Loucy (cell line): ENCODE measurements around the gene RANBP9.

Experiments
- H2AFZ ChIP-seq: fragments of 200-600 bp; sonication (generic); 2 replicates; pipeline ENCODE4 v1.6.0; 2016; ENCODE audit warnings: antibody characterized with exemption, mild to moderate bottlenecking, low read length, moderate library complexity
- H3F3A ChIP-seq: fragments of 200-600 bp; 2 replicates; pipeline ENCODE4 v1.6.0; 2016; ENCODE audit warnings: antibody characterized with exemption, low read depth, mild to moderate bottlenecking
- H3K27me3 ChIP-seq: fragments of 200-600 bp; sonication (generic); 2 replicates; pipeline ENCODE4 v1.6.1; 2014; ENCODE audit warnings: low read length, mild to moderate bottlenecking; ENCODE audit not compliant: insufficient read depth, poor library complexity, severe bottlenecking
- H3K36me3 ChIP-seq: fragments of 200-600 bp; sonication (generic); 2 replicates; pipeline ENCODE4 v1.6.1; 2016; ENCODE audit warnings: low read length; ENCODE audit not compliant: insufficient read depth
- H3K4me1 ChIP-seq: fragments of 200-600 bp; sonication (generic); 2 replicates; pipeline ENCODE4 v1.5.1; 2014; ENCODE audit warnings: low read length, mild to moderate bottlenecking; ENCODE audit not compliant: insufficient read depth, poor library complexity, severe bottlenecking
- H3K4me2 ChIP-seq: fragments of 200-600 bp; sonication (generic); 2 replicates; pipeline ENCODE4 v1.6.0; 2014; ENCODE audit warnings: antibody characterized with exemption, low read length, low read depth, mild to moderate bottlenecking; ENCODE audit not compliant: poor library complexity, severe bottlenecking
- H3K4me3 ChIP-seq: fragments of 200-600 bp; sonication (generic); 2 replicates; pipeline ENCODE4 v1.5.1; 2014; ENCODE audit warnings: low read length, mild to moderate bottlenecking, mixed read lengths; ENCODE audit not compliant: poor library complexity, severe bottlenecking
- H3K79me2 ChIP-seq: fragments of 200-600 bp; sonication (generic); 2 replicates; pipeline ENCODE4 v1.6.1; 2014; ENCODE audit warnings: low read length; ENCODE audit not compliant: insufficient read depth
- H3K9ac ChIP-seq: fragments of 200-600 bp; sonication (generic); 2 replicates; pipeline ENCODE4 v1.6.0; 2014; ENCODE audit warnings: mild to moderate bottlenecking, low read depth, low read length, moderate library complexity; ENCODE audit not compliant: poor library complexity, severe bottlenecking
- H3K9me2 ChIP-seq: fragments of 200-600 bp; sonication (generic); replicated peaks from 2 replicates; pipeline ENCODE4 v1.6.1; 2016; ENCODE audit warnings: low read depth, low read length, mixed read lengths
- H3K9me3 ChIP-seq: fragments of 200-600 bp; sonication (generic); 2 replicates; pipeline ENCODE4 v1.6.1; 2014; ENCODE audit warnings: mild to moderate bottlenecking, antibody characterized with exemption, low read length, low read depth; ENCODE audit not compliant: insufficient read depth
- H4K20me1 ChIP-seq: fragments of 200-600 bp; sonication (generic); 2 replicates; pipeline ENCODE4 v1.6.0; 2014; ENCODE audit warnings: antibody characterized with exemption, low read length, mild to moderate bottlenecking; ENCODE audit not compliant: insufficient read depth, poor library complexity, severe bottlenecking
- CTCF ChIP-seq: fragments of 200-600 bp; sonication (generic); conservative IDR thresholded peaks from 2 replicates; pipeline ENCODE4 v1.5.1; 2014; ENCODE audit warnings: mild to moderate bottlenecking, antibody characterized with exemption, low read length
- EZH2phosphoT487 ChIP-seq: fragments of 200-600 bp; IDR thresholded peaks from 2 replicates; pipeline ENCODE4 v1.6.1; 2018; ENCODE audit warnings: antibody characterized with exemption, mild to moderate bottlenecking, moderate library complexity, borderline replicate concordance

The RANBP9 gene

GRCh38 chr6:13741365-13741764, 29.7 kb upstream of the RANBP9 start:
- Histone ChIP-seq H3K4me1 (no peaks in the 10 kb centered on the region), H3K79me2 (no peaks in the 10 kb centered on the region), H3K9ac (no peak overlapping the region), H3K9me2 (no peaks in the 10 kb centered on the region), H4K20me1 (no peaks in the 10 kb centered on the region), H3K36me3 (no peaks in the 10 kb centered on the region), H3K27me3 (no peaks in the 10 kb centered on the region), H2AFZ (no peak overlapping the region), H3K4me2 (no peak overlapping the region), H3K4me3 (no peak overlapping the region), H3K9me3 (no peaks in the 10 kb centered on the region), H3F3A (no peaks in the 10 kb centered on the region)
- TF ChIP-seq CTCF = no peak
- no peak for TF ChIP-seq EZH2phosphoT487

- no peaks in the 10 kb centered on the region for H3K79me2 ChIP-seq
- no peak overlapping the region for H2AFZ ChIP-seq
- H3K9ac ChIP-seq = no peak overlapping the region
- H3K36me3 ChIP-seq = no peaks in the 10 kb centered on the region
- no peaks in the 10 kb centered on the region for H3K9me2 ChIP-seq
- H3K9me3 ChIP-seq = no peaks in the 10 kb centered on the region
- H3K27me3 ChIP-seq = no peaks in the 10 kb centered on the region
- H3F3A ChIP-seq = no peaks in the 10 kb centered on the region
- H3K4me1 ChIP-seq = no peaks in the 10 kb centered on the region
- H4K20me1 ChIP-seq = no peaks in the 10 kb centered on the region
- no peak overlapping the region for H3K4me2 ChIP-seq
- no peak overlapping the region for H3K4me3 ChIP-seq
- TF ChIP-seq EZH2phosphoT487 = no peak
- TF ChIP-seq CTCF = no peak
Observed at GRCh38 chr6:13735031-13735430, 23.4 kb upstream of the RANBP9 start.

- Histone ChIP-seq H2AFZ (no peak overlapping the region), H3K4me3 (no peak overlapping the region)
Observed at GRCh38 chr6:13733178-13733887, 21.7 kb upstream of the RANBP9 start.

More at GRCh38 chr6:13733178-13733887, 21.7 kb upstream of the RANBP9 start:
- H3K27me3 ChIP-seq = no peaks in the 10 kb centered on the region
- H4K20me1 ChIP-seq = no peaks in the 10 kb centered on the region
- H3K36me3 ChIP-seq = no peaks in the 10 kb centered on the region
- no peaks in the 10 kb centered on the region for H3K4me1 ChIP-seq
- H3K4me2 ChIP-seq = no peak overlapping the region
- no peak for TF ChIP-seq CTCF
- TF ChIP-seq EZH2phosphoT487 = no peak
- H3K9me3 ChIP-seq = no peaks in the 10 kb centered on the region
- H3K9ac ChIP-seq = no peak overlapping the region
- no peaks in the 10 kb centered on the region for H3K9me2 ChIP-seq
- no peaks in the 10 kb centered on the region for H3K79me2 ChIP-seq
- H3F3A ChIP-seq = no peaks in the 10 kb centered on the region
